GM19023 (cell line): ENCODE results near the gene HOXC13.

Experiments
- ATAC-seq: cut with Tn5 transposase; IDR thresholded peaks from one replicate; pipeline ENCODE4 v1.9.1; 2021; ENCODE audit warnings: mild to moderate bottlenecking, moderate library complexity; ENCODE audit not compliant: unreplicated experiment

The HOXC13 gene

GRCh38 chr12:53953831-53954693, 15.4 kb downstream of the HOXC13 start:
- ATAC-seq, result no peak

GRCh38 chr12:53954694-53955035, 16.0 kb downstream of the HOXC13 start, which contains the start of gene HOXC12:
Gene HOXC12 (plus strand): TSS chr12:53954903. CDS start chr12:53954930, 27 bp downstream.
- no peak for ATAC-seq

- ATAC-seq, result no peak
Measured at GRCh38 chr12:53955036-53955775, 16.6 kb downstream of the HOXC13 start.

- ATAC-seq, result no peak
Measured at GRCh38 chr12:53955776-53956250, 17.2 kb downstream of the HOXC13 start.

GRCh38 chr12:53956251-53956887, 17.7 kb downstream of the HOXC13 start:
- no peak for ATAC-seq

- ATAC-seq, result no peak
Measured at GRCh38 chr12:53956914-53957536, 18.4 kb downstream of the HOXC13 start.

- ATAC-seq, result no peak
Measured at GRCh38 chr12:53958128-53958527, 19.5 kb downstream of the HOXC13 start.

- no peak for ATAC-seq
Measured at GRCh38 chr12:53959314-53959713, 20.7 kb downstream of the HOXC13 start.

- no peak for ATAC-seq
Measured at GRCh38 chr12:53960187-53961024, 21.8 kb downstream of the HOXC13 start.

GRCh38 chr12:53961025-53961761, 22.6 kb downstream of the HOXC13 start:
- ATAC-seq, result no peak

- no peak for ATAC-seq
Measured at GRCh38 chr12:53963005-53963404, 24.4 kb downstream of the HOXC13 start.

- ATAC-seq, result no peak
Measured at GRCh38 chr12:53963434-53964314, 25.0 kb downstream of the HOXC13 start.

- ATAC-seq, result no peak
Measured at GRCh38 chr12:53964315-53964713, 25.7 kb downstream of the HOXC13 start.

GRCh38 chr12:53965281-53966084, 26.9 kb downstream of the HOXC13 start:
- no peak for ATAC-seq

GRCh38 chr12:53966085-53966384, 27.4 kb downstream of the HOXC13 start:
- no peak for ATAC-seq

GRCh38 chr12:53966385-53967133, 27.9 kb downstream of the HOXC13 start:
- ATAC-seq, result no peak

GRCh38 chr12:53967421-53967925, 28.8 kb downstream of the HOXC13 start:
- ATAC-seq, result no peak
